8988T (cell line): Measurements from ENCODE around the gene TMEM179.

Experiments
- DNase-seq: peaks from one replicate; pipeline ENCODE4 v3.0.0; 2011

Gene TMEM179

GRCh38 chr14:104567141-104567956 is 37.2 kb downstream of the TMEM179 start:
- no peak for DNase-seq

- DNase-seq = no peak
These were observed 39.6 kb downstream of the TMEM179 start for GRCh38 chr14:104564744-104565679.

GRCh38 chr14:104563742-104564615 is 40.6 kb downstream of the TMEM179 start:
- DNase-seq = peak; percentile 100

- DNase-seq = no peak
These were observed 41.3 kb downstream of the TMEM179 start for GRCh38 chr14:104563191-104563741.

GRCh38 chr14:104562606-104563005 is 42.0 kb downstream of the TMEM179 start:
- no peak for DNase-seq

GRCh38 chr14:104561632-104562495 is 42.7 kb downstream of the TMEM179 start:
- no peak for DNase-seq

GRCh38 chr14:104561124-104561557 is 43.4 kb downstream of the TMEM179 start:
- no peak for DNase-seq

GRCh38 chr14:104560586-104560945 is 44.0 kb downstream of the TMEM179 start:
- DNase-seq = no peak

- no peak for DNase-seq
These were observed 44.6 kb downstream of the TMEM179 start for GRCh38 chr14:104559804-104560585.

GRCh38 chr14:104559028-104559803 is 45.4 kb downstream of the TMEM179 start:
- no peak for DNase-seq

GRCh38 chr14:104558231-104559027 is 46.1 kb downstream of the TMEM179 start:
- no peak for DNase-seq

- DNase-seq = no peak
These were observed 46.8 kb downstream of the TMEM179 start for GRCh38 chr14:104557766-104558165.

GRCh38 chr14:104557086-104557485 is 47.5 kb downstream of the TMEM179 start:
- DNase-seq = no peak

- DNase-seq = no peak
These were observed 48.1 kb downstream of the TMEM179 start for GRCh38 chr14:104556256-104557021.

GRCh38 chr14:104555430-104556255 is 48.9 kb downstream of the TMEM179 start:
- no peak for DNase-seq

- no peak for DNase-seq
These were observed 49.8 kb downstream of the TMEM179 start for GRCh38 chr14:104554608-104555429.
